A204.1 (cell line): ENCODE measurements around the gene FSTL4.

Experiments used
- FAIRE-seq: peaks from 2 replicates; lab custom pipeline; 2012; peaks lifted over from hg19 to GRCh38; lab: Jason Lieb, UNC

The FSTL4 gene

DNA sequence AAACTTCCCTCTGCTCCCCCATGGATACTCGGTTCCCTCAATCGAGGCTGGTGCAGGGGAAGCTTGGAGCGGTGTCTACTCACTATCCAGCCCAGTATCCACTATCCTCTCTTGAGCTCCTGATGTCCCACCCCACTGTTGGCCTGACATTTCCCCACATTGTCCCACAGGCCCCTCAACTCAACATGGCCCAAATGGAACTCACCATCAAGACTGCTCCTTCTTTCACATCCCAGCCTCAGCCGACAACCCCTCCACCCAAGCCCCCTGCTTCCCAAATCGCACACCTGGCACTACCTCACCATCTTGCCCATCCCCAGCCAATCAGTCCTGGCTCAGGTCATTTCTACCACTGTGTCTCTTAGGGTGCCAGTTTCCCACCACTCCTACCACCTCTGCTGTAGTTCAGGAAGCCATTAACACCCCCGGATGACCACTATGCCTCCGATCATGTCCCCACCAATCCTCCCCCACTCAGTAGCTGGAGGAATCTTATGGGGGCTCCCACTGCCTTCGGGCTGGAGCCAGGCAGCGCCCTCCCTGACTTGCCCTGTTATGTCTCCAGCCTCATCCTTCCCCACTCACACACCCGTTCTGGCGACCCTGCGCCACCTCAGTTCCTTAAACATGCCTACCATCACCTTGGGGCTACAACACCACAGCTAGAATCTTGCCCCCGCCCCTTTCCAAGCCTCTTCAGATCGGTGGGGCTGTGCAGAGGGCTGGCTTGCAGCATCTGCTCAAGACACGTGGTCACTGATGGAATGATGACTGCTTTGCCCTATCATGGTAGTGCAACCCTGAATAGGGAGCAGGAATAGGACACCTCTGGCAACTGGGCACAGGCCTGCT, 273.6 kb downstream of the FSTL4 start:
- FAIRE-seq: no peak

DNA sequence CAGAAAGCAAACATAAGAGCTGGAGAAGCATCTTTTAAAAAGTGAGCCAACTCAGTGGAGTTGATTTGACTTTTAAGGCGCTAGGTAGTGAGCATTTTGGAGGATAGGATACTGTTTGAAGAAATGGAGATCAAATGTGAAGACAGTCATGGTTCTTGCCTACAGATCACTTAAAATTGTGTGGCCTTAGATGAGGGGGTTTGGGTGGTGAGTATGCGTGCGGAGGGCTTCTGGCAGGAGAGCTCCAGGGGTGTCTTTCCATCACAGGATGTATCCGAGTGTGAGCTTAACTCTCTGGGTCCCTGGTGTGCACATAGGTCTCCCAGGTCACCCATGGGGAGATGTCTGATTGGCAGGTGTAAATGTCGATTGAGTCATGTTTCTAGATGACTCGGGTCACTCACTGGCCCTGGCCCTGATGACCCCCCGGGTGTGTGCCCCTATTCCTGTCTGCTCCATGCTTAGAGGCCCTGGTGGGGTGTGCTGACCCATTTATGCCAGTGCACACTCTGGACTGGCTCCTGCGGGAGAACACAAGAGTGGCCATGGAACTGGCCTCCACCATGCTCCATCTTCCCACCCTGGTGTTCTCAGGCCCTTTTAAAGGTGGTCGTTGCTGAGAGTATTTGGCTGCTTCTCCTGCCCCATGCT, 274.4 kb downstream of the FSTL4 start:
- FAIRE-seq: no peak

DNA sequence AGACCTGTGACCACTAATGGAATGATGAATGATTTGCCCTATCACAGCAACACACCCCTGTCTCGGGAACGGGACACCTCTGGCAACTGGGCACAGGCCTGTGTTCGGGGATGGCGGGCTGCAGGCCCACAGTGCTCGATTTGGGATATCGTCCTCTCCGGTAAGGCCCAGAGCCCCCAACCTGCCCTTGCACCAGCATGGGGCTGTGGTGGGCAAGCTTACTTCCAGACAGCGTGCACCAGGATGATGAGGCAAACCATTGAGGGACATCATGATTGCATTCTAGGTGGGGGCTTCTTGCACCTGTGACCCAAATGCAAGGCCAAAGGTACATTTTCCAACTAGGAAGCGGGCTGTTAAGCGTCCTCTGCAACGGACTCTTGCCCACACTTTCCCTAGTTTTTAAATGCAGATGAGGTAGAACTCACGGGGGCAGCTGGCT, 275.4 kb downstream of the FSTL4 start:
- FAIRE-seq: no peak

DNA sequence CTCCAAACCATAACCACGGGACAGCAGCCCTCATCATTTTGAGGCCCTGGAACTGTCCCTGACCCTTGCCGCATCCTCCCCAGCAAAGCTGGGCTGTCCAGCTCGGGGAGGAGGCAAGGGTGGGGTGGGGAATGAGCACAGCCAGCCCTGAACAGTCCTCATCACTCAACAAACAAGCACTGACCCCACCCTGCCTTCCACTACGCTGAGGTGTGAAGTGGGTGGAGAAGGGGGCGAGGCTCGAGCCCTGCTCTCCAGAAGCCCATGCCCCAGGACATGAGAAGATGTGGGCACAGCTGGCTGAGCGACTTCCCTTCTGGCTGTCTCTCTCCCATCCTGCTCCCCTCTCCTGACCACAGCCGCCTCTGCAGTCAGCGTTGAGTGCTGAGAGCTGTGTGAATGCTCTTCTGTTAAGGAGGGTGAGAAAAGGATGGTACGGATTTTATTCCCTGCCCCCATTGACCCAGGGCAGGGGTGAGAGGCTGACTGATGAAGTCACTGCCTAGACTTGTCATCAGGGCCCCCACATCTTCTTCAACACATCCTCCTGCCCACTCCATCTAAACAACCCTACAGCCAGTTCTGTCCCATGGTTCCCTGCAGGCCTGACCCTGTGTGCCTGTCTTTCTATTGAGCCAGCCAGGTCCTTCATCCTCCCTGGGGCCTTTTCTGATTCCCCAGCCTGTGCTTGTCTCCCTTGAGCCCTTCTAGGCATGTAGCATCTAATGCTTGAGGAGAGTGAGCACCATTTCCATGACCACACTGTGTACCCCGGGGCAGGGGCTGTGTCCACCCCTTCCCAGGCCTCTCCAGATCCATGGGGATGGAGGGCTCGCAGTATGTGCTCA, 276.0 kb downstream of the FSTL4 start:
- no peak for FAIRE-seq

DNA sequence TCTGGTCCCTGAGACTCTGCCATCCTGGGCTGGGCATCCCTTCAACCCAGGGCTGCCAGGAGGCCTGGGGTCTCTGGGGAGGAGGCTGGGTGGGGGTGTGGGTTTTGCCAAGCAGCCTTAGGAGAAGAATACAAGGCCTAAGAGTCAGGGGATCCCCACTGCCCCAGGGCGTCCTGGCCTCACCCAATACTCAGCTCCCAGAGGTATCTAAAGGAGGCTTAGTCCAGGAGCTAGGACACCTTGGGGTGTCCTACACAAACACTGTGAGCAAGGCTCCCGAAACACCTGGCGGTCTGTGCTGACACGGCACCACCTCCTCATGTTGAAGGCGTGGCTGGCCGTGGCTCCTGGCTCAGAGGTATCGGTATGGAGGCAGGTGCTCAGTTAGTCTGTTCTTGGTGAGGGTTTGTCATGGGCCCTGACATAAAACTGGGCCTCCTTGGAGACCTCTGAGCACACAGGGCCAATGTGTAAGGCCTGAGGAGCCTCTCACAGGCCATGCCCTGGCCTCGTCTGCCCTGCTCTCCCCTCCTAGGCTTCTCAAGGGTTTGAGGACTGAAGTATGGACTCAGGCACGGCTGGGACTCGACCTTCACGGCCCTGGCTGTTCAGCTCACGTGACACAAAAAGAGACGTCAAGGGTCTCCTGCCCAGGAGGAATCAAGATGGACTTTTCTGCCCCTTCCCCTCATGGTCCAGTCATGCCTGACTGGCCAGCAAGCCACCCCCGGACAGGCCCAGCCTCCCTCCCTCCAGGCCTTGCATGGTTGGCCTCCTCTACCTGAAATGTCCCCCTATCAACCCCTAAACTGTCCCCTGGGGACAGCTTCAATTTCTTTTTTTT, 277.3 kb downstream of the FSTL4 start:
- no peak for FAIRE-seq

DNA sequence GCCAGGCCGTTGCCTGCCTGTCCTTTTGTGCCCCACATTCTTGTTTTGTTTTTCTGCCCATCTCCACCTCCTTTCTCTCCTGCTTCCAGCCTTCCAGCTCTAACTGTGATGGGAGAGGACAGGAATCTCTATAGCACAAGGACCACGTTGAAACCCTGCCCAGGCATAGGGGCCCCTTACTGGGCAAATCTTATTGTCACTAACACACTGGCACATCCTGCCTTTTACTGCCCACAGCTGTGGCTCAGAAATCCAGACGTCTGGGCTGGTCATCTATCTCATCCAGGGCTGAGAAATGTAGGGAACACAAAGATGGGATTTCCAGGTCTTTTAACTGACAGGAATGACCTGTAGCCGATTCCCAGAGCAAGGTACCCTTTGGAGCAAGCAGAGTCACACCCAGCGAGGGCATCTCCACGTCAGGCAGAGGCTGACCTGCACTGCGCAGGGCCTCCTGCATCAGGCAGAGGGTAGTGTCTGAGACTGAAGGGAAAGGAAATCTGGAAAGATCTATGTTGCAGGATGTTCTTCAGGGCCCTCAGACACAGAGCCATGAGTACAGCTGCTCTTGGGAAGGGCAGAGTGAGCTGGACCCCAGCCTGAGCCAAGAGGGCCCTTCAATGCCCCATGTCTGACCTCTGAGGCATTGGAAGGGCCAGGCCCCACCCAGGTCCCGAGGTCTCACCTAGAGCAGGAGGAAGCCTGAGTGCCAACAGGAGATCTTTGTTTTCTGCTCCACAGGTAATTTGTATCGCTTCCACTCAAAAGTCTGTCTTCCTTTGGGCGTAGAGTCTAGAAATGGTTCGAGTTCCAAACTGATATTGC, 278.8 kb downstream of the FSTL4 start:
- FAIRE-seq: no peak

DNA sequence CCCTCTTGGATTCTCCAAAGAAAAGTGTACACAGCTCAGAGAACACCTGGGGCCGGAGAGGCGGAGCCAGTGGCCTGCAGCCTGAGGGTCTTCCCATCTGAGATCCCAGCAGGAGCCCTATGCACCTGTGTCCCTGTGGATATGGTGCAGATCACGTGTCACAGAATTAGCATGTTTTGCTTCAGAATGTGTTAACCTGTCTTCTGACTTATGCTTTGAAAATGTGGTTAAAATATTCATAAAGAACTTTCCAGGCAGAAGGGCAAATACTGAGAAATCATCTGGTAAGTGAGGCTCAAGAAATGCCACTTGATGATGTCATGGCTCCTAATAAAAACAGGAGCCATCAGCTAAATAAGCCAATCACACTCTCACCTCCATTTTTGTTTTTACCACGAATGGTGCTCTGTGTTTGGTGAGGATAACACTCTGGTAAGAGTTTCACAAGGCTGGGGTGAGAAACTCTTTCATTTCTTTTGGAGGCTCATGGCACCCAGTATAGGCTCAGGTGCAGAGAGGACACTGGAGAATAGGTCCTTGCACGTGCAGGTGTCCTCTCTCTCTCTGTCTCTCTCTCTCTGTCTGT, 279.8 kb downstream of the FSTL4 start:
- no peak for FAIRE-seq

DNA sequence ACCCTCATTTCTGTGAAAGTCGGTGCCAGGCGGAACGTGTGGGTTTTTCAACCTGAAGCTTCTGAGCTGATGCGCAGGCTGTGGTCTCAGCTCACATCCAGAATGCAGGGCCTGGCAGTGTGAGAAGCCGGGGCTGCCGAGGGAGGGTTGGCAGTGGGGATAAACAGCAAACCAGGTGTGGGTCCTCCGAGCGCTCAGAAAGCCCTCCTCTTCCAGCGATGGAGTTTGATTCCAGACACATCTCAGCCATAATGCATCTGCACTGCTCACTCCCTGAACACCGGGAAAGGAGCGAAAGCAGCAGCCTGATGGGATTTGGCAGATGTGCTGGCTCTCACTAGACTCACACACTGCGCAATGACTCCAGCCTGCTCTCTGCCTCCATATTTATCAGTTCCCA, 280.4 kb downstream of the FSTL4 start:
- no peak for FAIRE-seq

DNA sequence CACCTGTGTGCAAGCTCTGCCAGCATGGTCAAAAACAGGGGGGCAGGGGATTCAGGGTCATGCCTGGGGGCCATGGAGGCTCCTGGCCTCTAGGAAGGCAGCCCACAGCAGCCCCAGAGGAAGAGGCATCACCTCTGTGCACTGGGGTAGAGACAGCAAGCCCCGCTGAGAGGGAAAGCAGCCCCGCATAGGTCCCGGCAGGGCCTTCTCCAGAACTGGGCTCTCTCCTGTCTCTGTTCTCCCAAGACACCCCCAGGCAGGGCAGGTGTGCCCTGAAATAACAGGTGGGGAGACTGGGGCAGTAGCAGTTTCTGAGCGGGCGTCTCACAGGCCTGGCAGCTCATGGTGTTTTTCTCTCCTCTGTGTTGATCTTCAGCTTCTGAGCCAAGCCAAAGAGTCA, 281.4 kb downstream of the FSTL4 start:
- FAIRE-seq: no peak

DNA sequence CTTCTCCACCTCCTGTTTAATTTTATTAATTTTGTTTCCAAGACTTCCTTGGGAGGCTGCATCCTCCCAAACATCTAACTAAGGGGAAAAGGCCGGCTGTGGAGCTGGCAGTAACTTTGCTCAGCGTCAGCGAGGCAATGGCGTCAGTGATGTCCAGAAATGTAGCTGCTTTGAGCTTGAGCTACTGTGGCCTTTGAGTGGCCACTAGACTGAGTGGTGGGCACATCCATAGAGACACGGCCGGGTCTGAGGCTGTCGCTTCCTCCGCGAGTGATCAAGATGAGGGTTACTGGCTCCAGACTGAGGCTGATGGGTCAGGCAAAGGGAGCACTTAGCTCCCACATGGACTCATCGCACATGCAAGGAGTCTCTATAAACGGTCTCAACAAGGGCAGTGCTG, 283.5 kb downstream of the FSTL4 start:
- no peak for FAIRE-seq

DNA sequence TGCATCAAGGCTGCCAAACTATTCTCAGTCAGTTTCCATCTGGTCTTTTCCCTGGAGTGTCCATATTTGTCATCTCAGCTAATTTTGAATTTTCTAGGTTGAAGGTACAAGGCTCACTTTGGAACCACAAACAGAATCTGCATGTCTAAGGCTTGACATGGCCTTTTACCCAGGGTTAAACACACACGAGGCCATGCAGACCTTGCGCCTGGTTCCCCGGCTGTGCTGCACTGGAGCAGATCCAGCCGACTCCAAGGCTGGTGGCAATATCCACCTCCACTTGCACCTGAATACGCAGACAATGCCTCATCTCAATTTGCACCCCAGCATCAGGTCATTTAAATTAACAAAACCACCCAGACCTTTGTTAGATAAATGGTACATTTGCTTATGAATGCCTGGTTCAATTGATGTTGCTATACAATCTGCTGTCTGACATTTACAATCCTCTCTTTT, 284.4 kb downstream of the FSTL4 start:
- no peak for FAIRE-seq

DNA sequence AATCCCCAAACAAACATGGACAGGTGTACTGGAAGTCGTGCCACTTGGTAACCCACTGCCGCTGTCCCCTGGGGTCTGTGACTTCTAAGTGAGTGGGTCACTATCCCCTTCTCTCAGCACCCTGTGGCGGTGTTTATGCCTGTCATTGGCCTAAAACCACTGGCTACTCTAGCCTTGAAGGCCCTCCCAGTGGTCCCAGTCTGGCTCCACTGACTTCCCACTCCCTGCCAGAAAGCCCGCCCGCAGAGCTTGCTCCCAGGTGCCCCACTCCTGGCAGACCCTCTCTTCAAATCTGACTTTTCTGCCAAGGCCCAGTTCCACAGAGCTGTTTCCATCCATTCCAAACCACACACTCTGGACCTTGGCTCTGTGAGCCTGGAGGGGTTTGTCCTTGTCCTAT, 286.0 kb downstream of the FSTL4 start:
- FAIRE-seq: no peak

DNA sequence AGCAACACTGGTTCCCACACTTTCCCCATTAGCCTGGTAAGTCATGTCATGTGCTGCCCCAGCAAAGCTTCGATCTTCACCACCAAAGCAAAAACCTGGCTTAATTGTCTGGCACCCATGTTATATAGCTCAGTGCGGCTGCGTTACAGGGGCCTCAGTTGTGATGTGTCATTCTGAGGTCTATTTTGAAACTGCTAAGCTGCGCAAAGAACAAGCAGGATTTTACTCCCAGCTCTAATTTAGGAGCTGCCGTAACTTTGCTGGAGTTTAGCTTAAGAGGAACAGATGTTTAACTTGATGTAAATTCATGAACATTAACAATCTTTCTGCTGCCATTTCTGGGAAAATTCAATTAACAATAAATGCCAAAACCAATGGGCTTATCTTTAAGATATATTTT, 286.5 kb downstream of the FSTL4 start:
- FAIRE-seq: no peak

DNA sequence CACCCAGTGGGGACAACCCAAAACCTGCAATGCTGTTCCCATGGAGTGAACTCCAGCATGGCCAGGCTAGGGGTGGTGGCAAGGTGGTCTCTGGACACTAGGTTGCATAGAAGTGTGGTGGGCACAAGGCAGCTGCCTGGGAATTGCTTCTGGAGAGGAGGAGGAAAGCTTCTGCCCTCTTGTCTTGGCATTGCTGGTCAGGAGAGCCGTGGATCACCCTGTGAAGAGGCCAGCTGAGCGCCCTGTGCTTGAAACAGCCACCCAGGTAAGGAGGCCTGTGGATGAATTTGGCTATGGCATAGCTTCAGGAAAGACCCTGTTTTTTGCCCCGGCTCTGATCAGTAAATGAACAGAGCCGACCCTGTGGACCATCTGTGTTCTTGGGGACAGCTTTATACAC, 287.4 kb downstream of the FSTL4 start:
- no peak for FAIRE-seq

DNA sequence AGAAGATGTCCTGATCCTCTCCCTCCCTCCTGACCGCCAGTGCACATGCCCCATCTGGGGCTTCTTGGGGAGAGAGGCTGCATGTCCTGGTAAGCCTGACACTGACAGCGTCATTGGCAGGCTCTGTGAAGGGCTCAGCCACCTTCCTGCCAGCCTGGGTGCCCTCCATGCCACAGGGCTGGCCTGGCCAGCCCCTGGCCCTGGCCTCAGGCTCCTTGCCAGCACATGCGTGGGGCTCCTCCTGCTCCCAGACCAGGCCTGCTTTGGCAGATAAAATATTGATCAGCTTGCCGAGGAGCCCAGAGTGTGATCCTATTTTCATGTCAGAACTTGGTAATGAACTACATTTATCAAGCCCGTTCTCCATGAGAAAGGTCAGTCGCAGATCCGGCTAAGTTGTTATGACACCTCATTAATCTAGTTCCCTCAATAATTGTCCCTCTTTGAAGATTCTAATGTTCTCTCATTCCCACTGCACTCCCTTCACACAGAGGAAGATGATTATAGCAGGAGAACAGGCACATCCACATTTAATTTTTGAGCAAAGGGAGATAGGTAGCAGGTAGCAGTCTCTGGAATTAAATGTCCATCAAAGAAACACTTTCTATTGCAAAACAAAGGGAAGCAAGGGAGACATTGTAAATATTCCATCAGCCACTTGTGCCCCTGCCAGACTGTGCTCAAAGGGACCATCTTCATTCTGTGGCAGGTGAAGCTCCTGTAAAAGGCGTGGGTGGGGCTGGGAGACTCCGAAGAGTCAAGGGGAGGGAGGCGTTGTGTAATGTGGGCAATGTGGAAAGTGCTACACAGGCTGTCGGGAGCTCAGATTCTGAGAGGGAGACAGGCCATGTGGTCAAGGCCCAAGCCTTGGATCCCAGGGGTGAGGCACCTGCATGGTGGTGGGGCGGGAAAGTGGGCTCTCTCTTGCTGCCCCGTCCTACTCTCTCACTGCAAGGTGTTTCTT, 288.6 kb downstream of the FSTL4 start:
- FAIRE-seq: no peak

DNA sequence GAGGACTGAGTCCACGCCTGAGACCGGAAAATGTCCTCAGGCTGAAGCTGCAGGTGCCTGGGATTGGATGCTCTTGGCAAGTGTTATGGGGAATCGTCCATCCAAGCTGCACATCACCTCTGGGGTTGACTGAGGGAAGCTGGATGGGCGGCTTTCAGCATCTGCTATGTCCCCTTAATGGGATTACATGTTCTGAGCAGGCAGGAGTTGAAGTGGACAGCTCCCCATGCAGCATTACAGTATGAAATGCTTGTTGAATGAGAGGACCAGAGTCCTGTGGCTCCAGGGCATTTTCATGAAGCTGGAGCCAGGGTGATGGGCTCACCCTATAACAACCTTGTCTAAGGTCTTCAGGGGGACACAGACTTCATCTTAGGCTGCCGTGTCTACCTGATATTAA, 289.6 kb downstream of the FSTL4 start:
- no peak for FAIRE-seq

DNA sequence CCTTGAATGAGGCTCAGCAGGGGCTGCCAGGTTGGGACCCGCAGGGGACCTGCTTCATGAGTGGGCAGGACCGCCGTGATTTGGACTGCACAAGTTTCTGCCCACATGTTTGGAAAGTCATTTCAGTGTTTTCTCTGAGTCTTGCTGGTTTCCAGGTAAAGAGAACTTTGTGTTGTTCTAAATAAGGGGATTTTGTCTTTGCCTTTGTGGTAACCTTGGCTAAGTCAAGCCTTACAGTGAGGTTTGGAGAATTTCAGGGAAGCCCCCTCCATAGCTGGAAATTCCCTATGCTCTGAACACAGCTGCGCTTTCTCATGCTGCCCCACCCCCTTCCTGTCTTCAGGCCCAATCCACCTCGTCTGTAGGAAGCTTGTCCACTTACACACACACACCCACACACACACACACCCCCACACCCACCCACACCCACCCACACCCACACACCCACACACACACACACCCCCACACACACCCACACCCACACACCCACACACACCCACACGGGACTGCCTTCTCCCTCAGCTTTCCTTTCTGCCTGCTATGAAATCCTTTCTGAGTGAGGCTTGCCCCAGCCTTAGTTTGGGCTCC, 290.4 kb downstream of the FSTL4 start:
- FAIRE-seq: no peak

DNA sequence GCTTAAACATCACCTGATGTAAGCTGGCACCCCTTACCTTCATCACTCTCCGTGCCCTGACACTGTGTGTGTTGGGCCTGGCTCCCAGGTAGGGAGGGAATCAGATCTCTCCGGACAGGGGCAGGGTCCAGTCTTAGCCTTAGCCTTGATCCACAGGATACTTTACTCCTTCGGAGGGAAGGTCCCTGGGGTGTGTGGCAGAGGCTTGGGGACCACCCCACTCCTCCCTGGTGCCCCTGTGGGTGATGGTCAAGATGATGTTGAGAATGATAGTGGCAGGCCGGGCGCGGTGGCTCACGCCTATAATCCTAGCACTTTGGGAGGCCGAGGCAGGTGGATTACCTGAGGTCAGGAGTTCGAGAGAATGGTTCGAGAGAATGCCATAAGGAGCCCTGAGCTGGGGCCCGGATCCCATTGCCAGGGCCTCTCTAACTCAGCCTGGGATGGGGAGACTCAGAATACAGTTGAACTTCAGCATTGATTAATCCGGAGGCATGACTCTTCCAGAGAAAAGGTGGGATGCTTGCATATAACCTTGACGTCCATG, 291.0 kb downstream of the FSTL4 start:
- FAIRE-seq: no peak
